A673 (cell line): ENCODE data around the gene WDR88.

Source experiments
- CTCF ChIP-seq: fragments of 300-800, 200-600 bp; sonication (generic); conservative IDR thresholded peaks from 2 replicates; pipeline ENCODE4 v1.5.1; 2017; ENCODE audit warnings: low read depth, mild to moderate bottlenecking, antibody characterized with exemption, low read length, moderate library complexity, mixed read lengths
- EZH2 ChIP-seq: fragments of 200-600 bp; sonication (generic); IDR thresholded peaks from 2 replicates; pipeline ENCODE4 v1.6.1; 2017; ENCODE audit warnings: borderline replicate concordance, low read depth, mild to moderate bottlenecking, mixed read lengths, antibody characterized with exemption, low read length; ENCODE audit not compliant: poor library complexity, severe bottlenecking

- TF ChIP-seq CTCF (no peak), EZH2 (no peak)
Measured at GRCh38 chr19:33194532-33194885, 62.6 kb downstream of the WDR88 start.
